Omental fat pad (tissue), 4 donors: ENCODE data around the gene ACSS3. TPM values are rescaled to one million over a fixed set of nuclear protein-coding genes. Genes with fewer than 3 reads are reported as not detected.
"Not testable (repeated sequence)": the region's sequence is repeated elsewhere in the genome, so short reads cannot be mapped to it uniquely, and the experiment has no call there.

Experiments used
- ATAC-seq: fragments of 150-250 bp; one replicate; pipeline ENCODE4 v1.9.1; 2016; ENCODE audit warnings: mild to moderate bottlenecking, moderate library complexity; ENCODE audit not compliant: low FRiP score
- DNase-seq: peaks from one replicate; pipeline ENCODE4 v3.0.0-alpha.2; 2019; ENCODE audit warnings: low spot score
- total RNA-seq, 4 donors: library from RNA; depleted of rRNA; stranded (reverse); fragments of >200 nt; gene quantifications; one replicate each; pipeline ENCODE4 v1.1.0, GENCODE V29; 2016
- TF ChIP-seq, protein P1 (sequence below), 3 donors: fragments of 450-650 bp; IDR thresholded peaks; one replicate each; pipeline ENCODE4 v1.5.1; 2016 to 2017; ENCODE audit warnings: antibody characterized with exemption in 3 of 3, mild to moderate bottlenecking in 3 of 3, moderate library complexity in 2 of 3

Gene ACSS3
- total RNA-seq, 4 donors from 2014 or later, result 38.8 to 102 (median 57.9) TPM

DNA sequence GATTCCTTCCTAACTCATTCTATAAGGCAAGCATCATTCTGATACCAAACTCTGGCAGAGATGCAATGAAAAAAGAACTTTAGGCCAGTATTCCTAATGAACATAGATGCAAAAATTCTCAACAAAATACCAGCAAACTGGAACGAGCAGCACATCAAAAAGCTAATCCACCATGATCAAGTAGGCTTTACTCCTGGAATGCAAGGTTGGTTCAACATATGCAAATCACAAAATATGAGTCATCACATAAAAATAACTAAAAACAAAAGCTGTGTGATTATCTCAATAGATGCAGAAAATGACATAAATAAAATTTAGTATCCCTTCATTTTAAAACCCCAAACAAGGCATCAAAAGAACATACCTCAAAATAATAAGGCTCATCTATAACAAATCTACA, 98.9 kb downstream of the ACSS3 start:
- no peak for ATAC-seq
- DNase-seq, result no peak
- TF ChIP-seq, protein P1, sequence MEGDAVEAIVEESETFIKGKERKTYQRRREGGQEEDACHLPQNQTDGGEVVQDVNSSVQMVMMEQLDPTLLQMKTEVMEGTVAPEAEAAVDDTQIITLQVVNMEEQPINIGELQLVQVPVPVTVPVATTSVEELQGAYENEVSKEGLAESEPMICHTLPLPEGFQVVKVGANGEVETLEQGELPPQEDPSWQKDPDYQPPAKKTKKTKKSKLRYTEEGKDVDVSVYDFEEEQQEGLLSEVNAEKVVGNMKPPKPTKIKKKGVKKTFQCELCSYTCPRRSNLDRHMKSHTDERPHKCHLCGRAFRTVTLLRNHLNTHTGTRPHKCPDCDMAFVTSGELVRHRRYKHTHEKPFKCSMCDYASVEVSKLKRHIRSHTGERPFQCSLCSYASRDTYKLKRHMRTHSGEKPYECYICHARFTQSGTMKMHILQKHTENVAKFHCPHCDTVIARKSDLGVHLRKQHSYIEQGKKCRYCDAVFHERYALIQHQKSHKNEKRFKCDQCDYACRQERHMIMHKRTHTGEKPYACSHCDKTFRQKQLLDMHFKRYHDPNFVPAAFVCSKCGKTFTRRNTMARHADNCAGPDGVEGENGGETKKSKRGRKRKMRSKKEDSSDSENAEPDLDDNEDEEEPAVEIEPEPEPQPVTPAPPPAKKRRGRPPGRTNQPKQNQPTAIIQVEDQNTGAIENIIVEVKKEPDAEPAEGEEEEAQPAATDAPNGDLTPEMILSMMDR (IDR thresholded peaks at IDR 0.05), result no peak

DNA sequence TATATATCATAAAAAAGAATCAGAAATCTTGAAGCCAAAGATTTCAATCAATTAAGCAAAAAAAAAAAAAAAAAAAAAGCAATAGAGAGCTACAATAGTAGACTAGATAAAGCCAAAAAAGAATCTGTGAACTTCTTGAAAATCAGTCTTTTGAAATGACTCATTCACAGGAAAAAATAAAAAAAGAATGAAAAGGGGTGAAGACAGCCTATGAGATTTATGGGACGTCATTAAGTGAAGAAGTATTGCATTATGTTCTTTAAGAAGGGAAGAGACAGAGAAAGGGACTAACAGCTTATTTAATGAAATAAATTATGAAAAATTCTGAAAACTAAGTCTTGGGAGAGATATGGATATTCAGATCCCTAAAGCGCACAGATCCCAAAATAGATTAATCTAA, 103.8 kb downstream of the ACSS3 start:
- no peak for DNase-seq
- no peak for ATAC-seq
- TF ChIP-seq, protein P1 (IDR thresholded peaks at IDR 0.05), result no peak

DNA sequence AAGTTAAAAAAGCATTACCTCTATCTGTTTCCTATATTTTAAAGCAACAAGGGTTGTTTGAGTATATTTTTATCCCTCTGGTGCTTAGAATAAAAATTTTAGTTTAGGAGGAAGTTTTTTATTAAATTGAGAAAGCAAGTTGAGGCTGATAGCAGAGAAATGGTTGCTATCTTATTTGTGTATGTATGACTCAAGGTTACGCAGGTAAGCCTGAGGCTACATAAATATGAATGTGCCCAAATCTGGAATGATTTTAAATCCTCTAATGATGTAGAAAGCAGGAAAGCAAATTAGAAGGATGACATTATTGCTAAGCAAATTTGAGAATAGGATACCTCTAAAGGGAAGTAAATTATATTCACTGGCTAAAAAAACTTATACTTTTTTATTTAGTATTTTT, 109.8 kb downstream of the ACSS3 start:
- ATAC-seq, result no peak

DNA sequence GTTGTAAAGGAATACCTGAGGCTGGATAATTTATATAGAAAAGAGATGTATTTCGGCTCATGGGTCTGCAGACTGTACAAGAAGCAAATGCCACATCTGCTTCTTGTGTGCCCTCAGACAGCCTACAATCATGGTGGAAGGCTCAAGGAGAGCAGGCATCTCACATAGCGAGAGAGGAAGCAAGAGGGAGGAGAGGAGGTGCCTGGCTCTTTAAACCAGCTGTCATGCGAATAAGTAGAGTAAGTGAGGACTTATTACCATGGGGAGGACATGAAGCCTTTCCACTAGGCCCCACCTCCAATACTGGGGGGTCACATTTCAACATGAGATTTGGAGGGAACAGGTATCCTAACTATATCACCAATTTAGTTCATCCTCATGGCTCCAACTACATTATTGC, 118.7 kb downstream of the ACSS3 start:
- ATAC-seq (no peak), DNase-seq (no peak)
- TF ChIP-seq, protein P1 (IDR thresholded peaks at IDR 0.05), result no peak

More for the DNA sequence above, 109.8 kb downstream of the ACSS3 start:
- DNase-seq, result no peak
- TF ChIP-seq, protein P1 (IDR thresholded peaks at IDR 0.05), result no peak

DNA sequence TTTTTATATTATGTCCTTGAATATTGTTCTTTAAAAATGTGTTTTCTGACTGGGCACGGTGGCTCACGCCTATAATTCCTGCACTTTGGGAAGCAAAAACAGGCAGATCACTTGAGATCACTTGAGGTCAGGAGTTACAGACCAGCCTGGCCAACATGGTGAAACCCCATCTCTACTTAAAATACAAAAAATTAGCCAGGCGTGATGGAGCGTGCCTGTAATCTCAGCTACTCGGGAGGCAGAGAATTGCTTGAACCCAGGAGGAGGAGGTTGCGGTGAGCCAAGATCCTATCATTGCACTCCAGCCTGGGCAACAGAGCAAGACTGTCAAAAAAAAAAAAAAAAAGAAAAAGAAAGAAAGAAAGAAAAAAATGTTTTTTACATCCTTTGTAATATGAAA, 122.7 kb downstream of the ACSS3 start:
- not testable (repeated sequence) for ATAC-seq, DNase-seq

DNA sequence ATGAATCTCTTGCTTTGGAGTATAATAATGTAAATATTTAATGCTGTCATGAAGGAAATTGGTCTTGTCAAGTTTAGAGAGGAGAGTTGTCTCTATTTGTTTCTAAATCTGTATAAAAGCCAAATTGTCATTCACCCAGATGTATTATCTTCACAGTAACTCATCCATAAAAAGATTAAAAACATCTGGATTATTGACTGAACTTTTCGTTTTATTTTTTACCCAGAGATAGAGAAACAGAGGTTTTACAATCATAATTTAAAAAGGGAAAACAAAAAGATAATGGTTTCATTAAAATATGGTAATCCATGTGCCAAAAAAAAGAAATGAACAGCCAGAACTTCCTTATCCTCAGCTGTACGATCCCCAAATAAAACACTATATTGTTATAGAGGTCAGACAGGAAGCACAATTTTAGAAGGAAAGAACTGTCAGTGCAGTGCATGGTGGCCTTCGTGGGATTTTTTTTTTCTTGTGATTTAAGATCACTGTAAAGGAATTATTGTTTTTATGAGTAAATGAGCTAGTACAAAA, 125.9 kb downstream of the ACSS3 start:
- ATAC-seq, result no peak
- TF ChIP-seq, protein P1 (IDR thresholded peaks at IDR 0.05), result no peak
- DNase-seq, result no peak

DNA sequence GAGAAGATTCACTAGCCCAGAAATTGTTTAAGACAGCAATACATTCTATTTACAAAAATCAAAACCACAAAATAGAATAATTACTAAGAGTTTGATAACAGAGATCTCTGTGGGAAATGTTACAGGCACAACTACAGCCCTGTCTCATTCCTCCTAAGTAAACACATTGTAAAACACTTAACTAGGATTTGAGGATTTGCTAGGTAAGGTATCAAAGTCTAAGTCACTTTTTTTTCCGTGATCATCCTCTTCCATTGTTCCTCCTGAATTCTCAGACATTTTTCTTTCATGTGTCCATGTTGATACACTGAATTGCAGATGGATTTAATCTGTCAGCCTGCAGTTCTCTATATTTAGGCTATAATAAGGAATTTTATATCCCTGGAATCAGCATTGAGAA, 127.5 kb downstream of the ACSS3 start:
- ATAC-seq, result no peak
- TF ChIP-seq, protein P1 (IDR thresholded peaks at IDR 0.05), result no peak
- DNase-seq, result no peak

DNA sequence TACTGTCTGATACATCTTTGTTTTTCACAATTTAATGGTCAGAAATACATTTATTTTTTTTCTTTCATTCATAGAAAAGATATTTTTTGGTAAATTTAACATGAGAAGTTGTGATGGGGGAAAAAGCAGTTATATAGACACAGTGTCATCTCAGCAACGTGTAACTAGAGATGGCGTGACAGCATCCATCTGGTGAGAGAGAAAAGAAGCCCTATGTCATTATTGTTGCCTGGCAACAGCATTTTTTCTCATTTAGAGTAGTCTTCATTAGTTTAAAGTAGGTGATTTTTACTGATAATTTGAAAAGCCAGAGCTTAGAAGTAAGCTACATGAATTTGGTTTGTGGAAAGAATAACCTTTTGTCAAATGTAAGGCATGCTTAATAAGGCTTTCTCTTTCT, 128.6 kb downstream of the ACSS3 start:
- TF ChIP-seq, protein P1 (IDR thresholded peaks at IDR 0.05), result no peak
- ATAC-seq, result no peak
- DNase-seq, result no peak
